Lower leg skin (tissue), 3 donors: Measurements from ENCODE around the gene ZNF283.

Experiments used
- POLR2A ChIP-seq, 2 donors: fragments of 450-650 bp; IDR thresholded peaks; one replicate each; pipeline ENCODE4 v1.6.1; 2016 to 2017; ENCODE audit warnings: antibody characterized with exemption in 2 of 2, mild to moderate bottlenecking in 1 of 2, moderate library complexity in 1 of 2
- TF ChIP-seq, protein P1 (sequence below), 3 donors: fragments of 450-650 bp; IDR thresholded peaks; one replicate each; pipeline ENCODE4 v1.5.1; 2016; ENCODE audit warnings: antibody characterized with exemption in 3 of 3, mild to moderate bottlenecking in 3 of 3, moderate library complexity in 2 of 3

GRCh38 chr19:43820098-43820883 is 6.8 kb upstream of the ZNF283 start:
- TF ChIP-seq, protein P1, sequence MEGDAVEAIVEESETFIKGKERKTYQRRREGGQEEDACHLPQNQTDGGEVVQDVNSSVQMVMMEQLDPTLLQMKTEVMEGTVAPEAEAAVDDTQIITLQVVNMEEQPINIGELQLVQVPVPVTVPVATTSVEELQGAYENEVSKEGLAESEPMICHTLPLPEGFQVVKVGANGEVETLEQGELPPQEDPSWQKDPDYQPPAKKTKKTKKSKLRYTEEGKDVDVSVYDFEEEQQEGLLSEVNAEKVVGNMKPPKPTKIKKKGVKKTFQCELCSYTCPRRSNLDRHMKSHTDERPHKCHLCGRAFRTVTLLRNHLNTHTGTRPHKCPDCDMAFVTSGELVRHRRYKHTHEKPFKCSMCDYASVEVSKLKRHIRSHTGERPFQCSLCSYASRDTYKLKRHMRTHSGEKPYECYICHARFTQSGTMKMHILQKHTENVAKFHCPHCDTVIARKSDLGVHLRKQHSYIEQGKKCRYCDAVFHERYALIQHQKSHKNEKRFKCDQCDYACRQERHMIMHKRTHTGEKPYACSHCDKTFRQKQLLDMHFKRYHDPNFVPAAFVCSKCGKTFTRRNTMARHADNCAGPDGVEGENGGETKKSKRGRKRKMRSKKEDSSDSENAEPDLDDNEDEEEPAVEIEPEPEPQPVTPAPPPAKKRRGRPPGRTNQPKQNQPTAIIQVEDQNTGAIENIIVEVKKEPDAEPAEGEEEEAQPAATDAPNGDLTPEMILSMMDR (IDR thresholded peaks at IDR 0.05), result no peak
- no peak for TF ChIP-seq POLR2A (IDR thresholded peaks at IDR 0.05)
